Mononuclear cell (primary cell): Measurements from ENCODE around the gene PTDSS2. TPM values are rescaled to one million over a fixed set of nuclear protein-coding genes. Genes with fewer than 3 reads are reported as not detected.
"Not testable (repeated sequence)": the region's sequence is repeated elsewhere in the genome, so short reads cannot be mapped to it uniquely, and the experiment has no call there.

ENCODE experiments used
- H3K27me3 ChIP-seq: 2 replicates; pipeline ENCODE4 v1.6.0; 2011; ENCODE audit warnings: low read length, control low read depth; ENCODE audit not compliant: insufficient read depth
- H3K4me1 ChIP-seq: 2 replicates; pipeline ENCODE4 v1.5.1; 2011; ENCODE audit warnings: mild to moderate bottlenecking, low read length, control low read depth; ENCODE audit not compliant: insufficient read depth
- H3K4me3 ChIP-seq: 2 replicates; pipeline ENCODE4 v1.5.1; 2011; ENCODE audit warnings: mild to moderate bottlenecking, low read length, moderate library complexity
- H3K9me3 ChIP-seq: 2 replicates; pipeline ENCODE4 v1.5.1; 2011; ENCODE audit warnings: low read depth, mild to moderate bottlenecking, control low read depth, low read length
- total RNA-seq: library from RNA; depleted of rRNA; stranded (reverse); fragments of >200 nt; gene quantifications from one replicate; pipeline ENCODE4 v1.2.3, GENCODE V29; 2012

The PTDSS2 gene
- 8.8 TPM for total RNA-seq

- Histone ChIP-seq H3K9me3 (no peaks in the 10 kb centered on the region), H3K4me1 (peaks cover 35% of the 10 kb centered on the region), H3K4me3 (peak within 1 kb of the TSS; percentile 87), H3K27me3 (no peaks in the 10 kb centered on the region)
Observed at GRCh38 chr11:449889-450808, at the start of gene PTDSS2. Gene PTDSS2 (plus strand): TSS chr11:450279. CDS start chr11:450456, 177 bp downstream.

- H3K4me3 ChIP-seq, H3K9me3 ChIP-seq, H3K27me3 ChIP-seq: not testable (repeated sequence)
- peaks cover 15% of the 10 kb centered on the region for H3K4me1 ChIP-seq
Observed at GRCh38 chr11:401196-401595, 48.9 kb upstream of the PTDSS2 start.

- Histone ChIP-seq H3K4me1 (peaks cover 18% of the 10 kb centered on the region), H3K4me3 (no peak overlapping the region), H3K27me3 (peaks cover 7% of the 10 kb centered on the region), H3K9me3 (no peaks in the 10 kb centered on the region)
Observed at GRCh38 chr11:403021-403760, 46.9 kb upstream of the PTDSS2 start.

- no peaks in the 10 kb centered on the region for H3K9me3 ChIP-seq
- peaks cover 18% of the 10 kb centered on the region for H3K4me1 ChIP-seq
- no peak overlapping the region for H3K4me3 ChIP-seq
- H3K27me3 ChIP-seq, result peaks cover 7% of the 10 kb centered on the region
Observed at GRCh38 chr11:403761-404431, 46.2 kb upstream of the PTDSS2 start.

- H3K27me3 ChIP-seq, result peaks cover 7% of the 10 kb centered on the region
- H3K4me1 ChIP-seq, result peaks cover 18% of the 10 kb centered on the region
- H3K4me3 ChIP-seq, result no peak overlapping the region
- no peaks in the 10 kb centered on the region for H3K9me3 ChIP-seq
Observed at GRCh38 chr11:404551-405264, 45.4 kb upstream of the PTDSS2 start.

GRCh38 chr11:405323-405953 is 44.6 kb upstream of the PTDSS2 start:
- peaks cover 3% of the 10 kb centered on the region for H3K27me3 ChIP-seq
- H3K4me1 ChIP-seq, result peaks cover 18% of the 10 kb centered on the region
- no peaks in the 10 kb centered on the region for H3K9me3 ChIP-seq
- no peak overlapping the region for H3K4me3 ChIP-seq

- peaks cover 18% of the 10 kb centered on the region for H3K4me1 ChIP-seq
- peak overlapping the region; percentile 26 for H3K4me3 ChIP-seq
- peaks cover 3% of the 10 kb centered on the region for H3K27me3 ChIP-seq
- H3K9me3 ChIP-seq, result no peaks in the 10 kb centered on the region
Observed at GRCh38 chr11:405954-406795, 43.9 kb upstream of the PTDSS2 start.

GRCh38 chr11:406796-407650 is 43.1 kb upstream of the PTDSS2 start:
- H3K9me3 ChIP-seq, result no peaks in the 10 kb centered on the region
- peaks cover 3% of the 10 kb centered on the region for H3K27me3 ChIP-seq
- H3K4me3 ChIP-seq, result peak overlapping the region; percentile 26
- peaks cover 18% of the 10 kb centered on the region for H3K4me1 ChIP-seq

- Histone ChIP-seq H3K4me3 (no peak overlapping the region), H3K27me3 (peaks cover 3% of the 10 kb centered on the region), H3K4me1 (peaks cover 20% of the 10 kb centered on the region), H3K9me3 (no peaks in the 10 kb centered on the region)
Observed at GRCh38 chr11:407651-408123, 42.4 kb upstream of the PTDSS2 start.

- Histone ChIP-seq H3K4me1 (peaks cover 27% of the 10 kb centered on the region), H3K9me3 (no peaks in the 10 kb centered on the region), H3K4me3 (no peak overlapping the region), H3K27me3 (peaks cover 3% of the 10 kb centered on the region)
Observed at GRCh38 chr11:408154-409007, 41.7 kb upstream of the PTDSS2 start.

GRCh38 chr11:409008-409599 is 41.0 kb upstream of the PTDSS2 start:
- Histone ChIP-seq H3K27me3 (no peaks in the 10 kb centered on the region), H3K4me3 (no peak overlapping the region), H3K4me1 (peaks cover 31% of the 10 kb centered on the region), H3K9me3 (no peaks in the 10 kb centered on the region)
